Measurements from ENCODE around the gene ACSM6.

ACSM6 gene

DNA sequence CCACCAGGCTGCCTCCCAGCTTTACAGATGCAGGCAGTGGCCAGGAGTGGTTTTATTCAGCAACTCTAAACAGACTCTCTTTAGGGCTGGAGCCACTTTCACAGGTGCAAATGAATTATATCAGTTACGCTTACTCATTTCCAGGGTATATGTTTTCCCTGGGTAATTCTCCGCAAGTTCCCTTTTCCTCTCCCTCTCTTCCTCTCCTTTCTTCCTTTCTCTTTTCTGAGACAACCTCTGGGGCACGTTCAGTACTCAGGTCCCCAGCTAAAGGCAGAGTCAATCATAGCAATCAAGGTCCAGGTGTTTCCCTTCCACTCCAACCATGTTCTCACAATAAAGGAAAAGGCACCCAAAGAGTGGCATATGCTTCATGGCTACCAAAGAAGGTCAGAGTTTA lies 55.4 kb downstream of the ACSM6 start:
- CTCF ChIA-PET = interaction anchor here (0.8 to 12.1 kb wide), 3 partner anchors 29 to 112 kb away, joined by 3 to 399 read pairs (median 4); no protein-coding TSS in a partner anchor
- Histone ChIP-seq H3K4me3 (ENCODE audit: control insufficient read depth in 1 of 7, extremely low read depth in 1 of 7, insufficient read depth in 4 of 7, low read depth in 2 of 7, low read length in 6 of 7) (no peak overlapping the region), H3K27ac (ENCODE audit: insufficient read depth in 1 of 2, low read depth in 1 of 2, low read length in 2 of 2, poor library complexity in 1 of 2, severe bottlenecking in 2 of 2) (no peak overlapping the region)

GRCh38 chr10:95250856-95251255 lies 56.8 kb downstream of the ACSM6 start:
- POLR2A ChIA-PET = interaction anchor here (0.6 kb wide), 1 partner anchor 26 kb away, joined by 4 read pairs; no protein-coding TSS in a partner anchor
- Histone ChIP-seq H3K36me3 (ENCODE audit: control insufficient read depth in 4 of 4, insufficient read depth in 4 of 4, low read length in 3 of 4) (peaks cover 0 to 7% (median 5%) of the 10 kb centered on the region in 4 experiments), H3K4me1 (ENCODE audit: control extremely low read depth in 1 of 4, control insufficient read depth in 4 of 4, insufficient read depth in 4 of 4, low read length in 3 of 4) (peaks cover 0 to 21% (median 12%) of the 10 kb centered on the region in 4 experiments), H3K4me3 (ENCODE audit: control insufficient read depth in 1 of 7, extremely low read depth in 1 of 7, insufficient read depth in 4 of 7, low read depth in 2 of 7, low read length in 6 of 7) (no peak overlapping the region), H3K27ac (ENCODE audit: insufficient read depth in 1 of 2, low read depth in 1 of 2, low read length in 2 of 2, poor library complexity in 1 of 2, severe bottlenecking in 2 of 2) (no peak overlapping the region), H3K9me3 (ENCODE audit: control extremely low read depth in 1 of 5, control insufficient read depth in 4 of 5, insufficient read depth in 2 of 5, low read depth in 1 of 5, low read length in 4 of 5) (peaks cover 0 to 1% (median 0%) of the 10 kb centered on the region in 5 experiments), H3K27me3 (replicated peaks in 2 of 5; ENCODE audit: control insufficient read depth in 4 of 5, insufficient read depth in 5 of 5, low read length in 4 of 5) (no peaks in the 10 kb centered on the region)
- no peak for DNase-seq
- CTCF ChIA-PET = interaction anchor here (2.2 to 12.1 kb wide), 2 partner anchors 28 to 110 kb away, joined by 4 to 399 read pairs; no protein-coding TSS in a partner anchor
- WGBS (ENCODE audit: insufficient coverage) = 96% methylated on average over 4 of the region's 4 CpGs

More for the DNA sequence above, 55.4 kb downstream of the ACSM6 start:
- DNase-seq = peak in 1 of 3 donors; percentile 29
- 36% methylated on average over 2 of the region's 3 CpGs for whole genome bisulfite sequencing (ENCODE audit: insufficient coverage)
- Histone ChIP-seq H3K27me3 (replicated peaks in 2 of 5; ENCODE audit: control insufficient read depth in 4 of 5, insufficient read depth in 5 of 5, low read length in 4 of 5) (no peaks in the 10 kb centered on the region), H3K9me3 (ENCODE audit: control extremely low read depth in 1 of 5, control insufficient read depth in 4 of 5, insufficient read depth in 2 of 5, low read depth in 1 of 5, low read length in 4 of 5) (no peaks in the 10 kb centered on the region), H3K36me3 (ENCODE audit: control insufficient read depth in 4 of 4, insufficient read depth in 4 of 4, low read length in 3 of 4) (peaks cover 0 to 17% (median 12%) of the 10 kb centered on the region in 4 experiments), H3K4me1 (ENCODE audit: control extremely low read depth in 1 of 4, control insufficient read depth in 4 of 4, insufficient read depth in 4 of 4, low read length in 3 of 4) (peaks cover 0 to 21% (median 12%) of the 10 kb centered on the region in 4 experiments)
- POLR2A ChIA-PET = interaction anchor here (0.6 kb wide), 1 partner anchor 27 kb away, joined by 6 read pairs; no protein-coding TSS in a partner anchor

GRCh38 chr10:95253007-95253406 lies 59.0 kb downstream of the ACSM6 start:
- Histone ChIP-seq H3K4me3 (ENCODE audit: control insufficient read depth in 1 of 7, extremely low read depth in 1 of 7, insufficient read depth in 4 of 7, low read depth in 2 of 7, low read length in 6 of 7) (no peak overlapping the region), H3K36me3 (ENCODE audit: control insufficient read depth in 4 of 4, insufficient read depth in 4 of 4, low read length in 3 of 4) (peaks cover 0 to 13% (median 3%) of the 10 kb centered on the region in 4 experiments), H3K4me1 (ENCODE audit: control extremely low read depth in 1 of 4, control insufficient read depth in 4 of 4, insufficient read depth in 4 of 4, low read length in 3 of 4) (peaks cover 0 to 15% (median 10%) of the 10 kb centered on the region in 4 experiments), H3K9me3 (ENCODE audit: control extremely low read depth in 1 of 5, control insufficient read depth in 4 of 5, insufficient read depth in 2 of 5, low read depth in 1 of 5, low read length in 4 of 5) (peaks cover 0 to 5% (median 4%) of the 10 kb centered on the region in 5 experiments), H3K27ac (ENCODE audit: insufficient read depth in 1 of 2, low read depth in 1 of 2, low read length in 2 of 2, poor library complexity in 1 of 2, severe bottlenecking in 2 of 2) (no peak overlapping the region), H3K27me3 (replicated peaks in 2 of 5; ENCODE audit: control insufficient read depth in 4 of 5, insufficient read depth in 5 of 5, low read length in 4 of 5) (no peaks in the 10 kb centered on the region)
- 76% methylated on average over 2 of the region's 2 CpGs for WGBS (ENCODE audit: insufficient coverage)
- POLR2A ChIA-PET = interaction anchor here (0.7 kb wide), 2 partner anchors 32 to 588 kb away, joined by 3 to 6 read pairs; no protein-coding TSS in a partner anchor
- DNase-seq = no peak
- CTCF ChIA-PET = interaction anchor here (0.8 to 1.8 kb wide), 2 partner anchors 12 to 107 kb away, joined by 3 to 6 read pairs; no protein-coding TSS in a partner anchor

DNA sequence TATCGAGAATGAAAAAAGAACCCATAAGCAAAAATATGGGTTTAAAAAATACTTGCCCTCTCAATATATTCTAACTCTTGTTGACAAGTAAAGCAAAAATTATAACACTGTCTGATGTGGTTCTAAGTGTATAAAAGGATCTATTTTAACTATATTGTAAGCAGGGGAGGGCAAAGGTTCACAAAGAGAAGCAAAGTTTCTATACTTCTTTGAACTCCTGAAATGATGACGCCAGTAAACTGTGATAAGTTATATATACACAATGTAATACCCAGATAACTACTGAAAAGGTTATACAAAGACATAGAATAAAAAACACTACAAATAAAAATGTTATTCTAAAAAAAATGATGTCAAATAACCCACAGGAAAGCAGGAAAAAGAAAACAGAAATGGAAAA lies 59.6 kb downstream of the ACSM6 start:
- ChIA-PET CTCF (interaction anchor here (0.8 to 1.8 kb wide), 4 partner anchors 10 to 113 kb away, joined by 3 to 8 read pairs (median 4); no protein-coding TSS in a partner anchor), POLR2A (interaction anchor here (0.6 to 0.7 kb wide), 3 partner anchors 9 to 588 kb away, joined by 3 to 6 read pairs (median 4); no protein-coding TSS in a partner anchor)
- no peak for DNase-seq
- H3K4me1 ChIP-seq (ENCODE audit: control extremely low read depth in 1 of 4, control insufficient read depth in 4 of 4, insufficient read depth in 4 of 4, low read length in 3 of 4) = peaks cover 0 to 13% (median 9%) of the 10 kb centered on the region in 4 experiments
- peaks cover 0 to 19% (median 3%) of the 10 kb centered on the region in 4 experiments for H3K36me3 ChIP-seq (ENCODE audit: control insufficient read depth in 4 of 4, insufficient read depth in 4 of 4, low read length in 3 of 4)
- H3K4me3 ChIP-seq (ENCODE audit: control insufficient read depth in 1 of 7, extremely low read depth in 1 of 7, insufficient read depth in 4 of 7, low read depth in 2 of 7, low read length in 6 of 7) = no peak overlapping the region
- no peaks in the 10 kb centered on the region for H3K27me3 ChIP-seq (replicated peaks in 2 of 5; ENCODE audit: control insufficient read depth in 4 of 5, insufficient read depth in 5 of 5, low read length in 4 of 5)
- peaks cover 0 to 5% (median 4%) of the 10 kb centered on the region in 5 experiments for H3K9me3 ChIP-seq (ENCODE audit: control extremely low read depth in 1 of 5, control insufficient read depth in 4 of 5, insufficient read depth in 2 of 5, low read depth in 1 of 5, low read length in 4 of 5)
- H3K27ac ChIP-seq (ENCODE audit: insufficient read depth in 1 of 2, low read depth in 1 of 2, low read length in 2 of 2, poor library complexity in 1 of 2, severe bottlenecking in 2 of 2) = no peak overlapping the region
- no CpG with 5 or more reads among the region's 2 CpGs for WGBS (ENCODE audit: insufficient coverage)

DNA sequence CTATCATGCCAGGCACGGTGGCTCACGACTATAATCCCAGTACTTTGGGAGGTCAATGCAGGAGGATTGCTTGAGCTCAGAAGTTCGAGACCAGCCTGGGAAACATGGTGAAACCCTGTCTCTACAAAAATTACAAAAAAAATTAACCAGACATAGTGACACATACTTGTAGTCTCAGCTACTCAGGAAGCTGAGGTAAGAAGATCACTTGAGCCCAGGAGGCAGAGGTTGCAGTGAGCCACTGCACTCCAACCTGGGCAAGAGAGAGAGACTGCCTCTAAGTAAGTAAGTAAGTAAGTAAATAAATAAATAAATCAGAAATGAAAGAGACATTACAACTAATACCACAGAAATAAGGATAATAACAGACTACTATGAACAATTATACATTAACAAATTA lies 60.6 kb downstream of the ACSM6 start:
- no peak overlapping the region for H3K4me3 ChIP-seq (ENCODE audit: control insufficient read depth in 1 of 7, extremely low read depth in 1 of 7, insufficient read depth in 4 of 7, low read depth in 2 of 7, low read length in 6 of 7)
- peaks cover 0 to 5% (median 4%) of the 10 kb centered on the region in 5 experiments for H3K9me3 ChIP-seq (ENCODE audit: control extremely low read depth in 1 of 5, control insufficient read depth in 4 of 5, insufficient read depth in 2 of 5, low read depth in 1 of 5, low read length in 4 of 5)
- POLR2A ChIA-PET = interaction anchor here (0.6 kb wide), 1 partner anchor 112 kb away, joined by 3 read pairs; no protein-coding TSS in a partner anchor
- no peaks in the 10 kb centered on the region for H3K27me3 ChIP-seq (replicated peaks in 2 of 5; ENCODE audit: control insufficient read depth in 4 of 5, insufficient read depth in 5 of 5, low read length in 4 of 5)
- no peak overlapping the region for H3K27ac ChIP-seq (ENCODE audit: insufficient read depth in 1 of 2, low read depth in 1 of 2, low read length in 2 of 2, poor library complexity in 1 of 2, severe bottlenecking in 2 of 2)
- H3K4me1 ChIP-seq (ENCODE audit: control extremely low read depth in 1 of 4, control insufficient read depth in 4 of 4, insufficient read depth in 4 of 4, low read length in 3 of 4) = peaks cover 0 to 4% (median 1%) of the 10 kb centered on the region in 4 experiments
- H3K36me3 ChIP-seq (ENCODE audit: control insufficient read depth in 4 of 4, insufficient read depth in 4 of 4, low read length in 3 of 4) = peaks cover 0 to 23% (median 4%) of the 10 kb centered on the region in 4 experiments
- 90% methylated on average over 2 of the region's 3 CpGs for WGBS (ENCODE audit: insufficient coverage)
- DNase-seq = no peak
- CTCF ChIA-PET = interaction anchor here (1.4 to 2.4 kb wide), 4 partner anchors 10 to 112 kb away, joined by 3 to 8 read pairs (median 6); no protein-coding TSS in a partner anchor

GRCh38 chr10:95256268-95256667 lies 62.2 kb downstream of the ACSM6 start:
- H3K4me1 ChIP-seq (ENCODE audit: control extremely low read depth in 1 of 4, control insufficient read depth in 4 of 4, insufficient read depth in 4 of 4, low read length in 3 of 4) = no peaks in the 10 kb centered on the region
- no CpG with 5 or more reads among the region's 1 CpG for WGBS (ENCODE audit: insufficient coverage)
- POLR2A ChIA-PET = no interaction called here
- no peak for DNase-seq
- peaks cover 0 to 38% (median 10%) of the 10 kb centered on the region in 4 experiments for H3K36me3 ChIP-seq (ENCODE audit: control insufficient read depth in 4 of 4, insufficient read depth in 4 of 4, low read length in 3 of 4)
- CTCF ChIA-PET = interaction anchor here (1.9 to 2.4 kb wide), 2 partner anchors 13 to 106 kb away, joined by 4 to 5 read pairs; no protein-coding TSS in a partner anchor
- H3K27ac ChIP-seq (ENCODE audit: insufficient read depth in 1 of 2, low read depth in 1 of 2, low read length in 2 of 2, poor library complexity in 1 of 2, severe bottlenecking in 2 of 2) = no peak overlapping the region
- no peaks in the 10 kb centered on the region for H3K27me3 ChIP-seq (replicated peaks in 2 of 5; ENCODE audit: control insufficient read depth in 4 of 5, insufficient read depth in 5 of 5, low read length in 4 of 5)
- H3K4me3 ChIP-seq (ENCODE audit: control insufficient read depth in 1 of 7, extremely low read depth in 1 of 7, insufficient read depth in 4 of 7, low read depth in 2 of 7, low read length in 6 of 7) = no peak overlapping the region
- H3K9me3 ChIP-seq (ENCODE audit: control extremely low read depth in 1 of 5, control insufficient read depth in 4 of 5, insufficient read depth in 2 of 5, low read depth in 1 of 5, low read length in 4 of 5) = peaks cover 0 to 5% (median 4%) of the 10 kb centered on the region in 5 experiments

DNA sequence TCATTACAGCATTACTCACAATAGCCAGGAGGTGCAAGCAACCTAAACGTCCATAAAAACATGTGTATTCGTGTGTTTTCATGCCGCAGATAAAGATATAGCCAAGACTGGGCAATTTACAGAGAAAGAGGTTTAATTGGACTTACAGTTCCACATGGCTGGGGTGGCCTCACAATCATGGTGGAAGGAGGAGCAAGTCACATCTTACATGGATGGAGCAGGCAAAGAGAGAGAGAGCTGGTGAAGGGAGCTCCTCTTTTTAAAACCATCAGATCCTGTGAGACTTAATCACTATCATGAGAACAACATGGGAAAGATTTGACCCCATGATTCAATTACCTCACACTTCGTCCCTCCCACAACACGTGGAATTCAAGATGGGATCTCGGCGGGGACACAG lies 63.8 kb downstream of the ACSM6 start:
- peaks cover 0 to 41% (median 10%) of the 10 kb centered on the region in 4 experiments for H3K36me3 ChIP-seq (ENCODE audit: control insufficient read depth in 4 of 4, insufficient read depth in 4 of 4, low read length in 3 of 4)
- WGBS (ENCODE audit: insufficient coverage) = 100% methylated on average over 3 of the region's 7 CpGs
- H3K27ac ChIP-seq (ENCODE audit: insufficient read depth in 1 of 2, low read depth in 1 of 2, low read length in 2 of 2, poor library complexity in 1 of 2, severe bottlenecking in 2 of 2) = no peak overlapping the region
- H3K4me3 ChIP-seq (ENCODE audit: control insufficient read depth in 1 of 7, extremely low read depth in 1 of 7, insufficient read depth in 4 of 7, low read depth in 2 of 7, low read length in 6 of 7) = no peak overlapping the region
- no peak for DNase-seq
- ChIA-PET POLR2A (no interaction called here), CTCF (interaction anchor here (0.8 kb wide), 1 partner anchor 50 kb away, joined by 3 read pairs; no protein-coding TSS in a partner anchor)
- H3K4me1 ChIP-seq (ENCODE audit: control extremely low read depth in 1 of 4, control insufficient read depth in 4 of 4, insufficient read depth in 4 of 4, low read length in 3 of 4) = no peaks in the 10 kb centered on the region
- H3K27me3 ChIP-seq (replicated peaks in 2 of 5; ENCODE audit: control insufficient read depth in 4 of 5, insufficient read depth in 5 of 5, low read length in 4 of 5) = no peaks in the 10 kb centered on the region
- H3K9me3 ChIP-seq (ENCODE audit: control extremely low read depth in 1 of 5, control insufficient read depth in 4 of 5, insufficient read depth in 2 of 5, low read depth in 1 of 5, low read length in 4 of 5) = peaks cover 0 to 5% (median 4%) of the 10 kb centered on the region in 5 experiments
